H1 (cell line): ENCODE results near the gene XPO5. TPM values are rescaled to one million over a fixed set of nuclear protein-coding genes. Genes with fewer than 3 reads are reported as not detected.

Experiments
- CTCF ChIA-PET: fragments of 300-600 bp; sonication (Branson Sonifier 250); formaldehyde crosslinking; loops from one replicate; lab custom pipeline; 2021; ENCODE audit not compliant: partially characterized antibody; lab: Charles Lee
- POLR2A ChIA-PET: fragments of 300-600 bp; sonication (Branson Sonifier 250); formaldehyde crosslinking; loops from one replicate; lab custom pipeline; 2021; ENCODE audit warnings: inconsistent platforms; ENCODE audit not compliant: partially characterized antibody; lab: Charles Lee
- DNase-seq, 2 experiments: peaks; one replicate each; pipeline versions ENCODE4 v3.0.0 to v3.0.0-alpha.2; 2010 to 2022; ENCODE audit warnings: low spot score in 2 of 2, low read depth in 1 of 2, mixed read lengths in 1 of 2
- FAIRE-seq: peaks from 2 replicates; lab custom pipeline; 2011; peaks lifted over from hg19 to GRCh38; lab: Jason Lieb, UNC
- H2AFZ ChIP-seq: 2 replicates; pipeline ENCODE4 v1.8.1; 2012; ENCODE audit warnings: low read length, inconsistent platforms
- H2AK5ac ChIP-seq: 2 replicates; pipeline ENCODE4 v1.6.1; 2013; ENCODE audit warnings: low read depth, low read length
- H2BK120ac ChIP-seq: replicated peaks from 2 replicates; pipeline ENCODE3; 2013; ENCODE audit warnings: low read depth, low read length, inconsistent platforms
- H2BK12ac ChIP-seq: 2 replicates; pipeline ENCODE4 v1.6.1; 2013; ENCODE audit warnings: low read depth, low read length
- H2BK15ac ChIP-seq: 2 replicates; pipeline ENCODE4 v1.6.1; 2013; ENCODE audit warnings: low read length
- H2BK20ac ChIP-seq: 2 replicates; pipeline ENCODE4 v1.6.1; 2013; ENCODE audit warnings: low read length
- H2BK5ac ChIP-seq: 2 replicates; pipeline ENCODE4 v1.6.1; 2013; ENCODE audit warnings: low read depth, low read length
- H3K14ac ChIP-seq: 2 replicates; pipeline ENCODE4 v1.6.1; 2013; ENCODE audit warnings: inconsistent platforms; ENCODE audit not compliant: insufficient read length
- H3K18ac ChIP-seq: 2 replicates; pipeline ENCODE4 v1.6.1; 2013; ENCODE audit warnings: low read length; ENCODE audit errors: extremely low read depth
- H3K23ac ChIP-seq: 2 replicates; pipeline ENCODE4 v1.6.1; 2013; ENCODE audit warnings: inconsistent platforms; ENCODE audit not compliant: insufficient read length
- H3K23me2 ChIP-seq: 2 replicates; pipeline ENCODE4 v1.6.1; 2013; ENCODE audit warnings: low read depth, low read length
- H3K27ac ChIP-seq: 2 replicates; pipeline ENCODE4 v1.6.1; 2011; ENCODE audit warnings: low read depth, low read length, inconsistent platforms
- H3K27me3 ChIP-seq, 4 experiments: replicated peaks in 1 of 4; 1 replicate in 1 of 4; 2 replicates in 3 of 4; pipeline versions ENCODE4 v1.6.1 to v1.8.1; 2011 to 2013; ENCODE audit warnings: low read length in 3 of 4, mild to moderate bottlenecking in 3 of 4, inconsistent platforms in 2 of 4, mixed read lengths in 2 of 4, moderate library complexity in 1 of 4; ENCODE audit not compliant: control insufficient read depth in 3 of 4, insufficient read depth in 3 of 4; ENCODE audit errors: extremely low read depth in 1 of 4
- H3K36me3 ChIP-seq, 4 experiments: 2 replicates each; pipeline versions ENCODE4 v1.6.1 to v1.8.1; 2011 to 2013; ENCODE audit warnings: mild to moderate bottlenecking in 4 of 4, low read length in 3 of 4, moderate library complexity in 2 of 4, control low read depth in 1 of 4, inconsistent platforms in 1 of 4; ENCODE audit not compliant: insufficient read depth in 4 of 4, control insufficient read depth in 2 of 4
- H3K4ac ChIP-seq: replicated peaks from 2 replicates; pipeline ENCODE3; 2013; ENCODE audit warnings: low read length, low read depth, mixed read lengths, inconsistent platforms; ENCODE audit not compliant: insufficient read length
- H3K4me1 ChIP-seq, 4 experiments: replicated peaks in 1 of 4; 1 replicate in 1 of 4; 2 replicates in 3 of 4; pipeline versions ENCODE4 v1.6.1 to v1.8.1; 2011 to 2013; ENCODE audit warnings: low read length in 3 of 4, inconsistent platforms in 2 of 4, mixed read lengths in 1 of 4; ENCODE audit not compliant: insufficient read depth in 4 of 4, control insufficient read depth in 3 of 4
- H3K4me2 ChIP-seq, 2 experiments: 2 replicates each; pipeline versions ENCODE4 v1.6.1 to v1.8.1; 2011 to 2013; ENCODE audit warnings: low read depth in 2 of 2, low read length in 2 of 2, control low read depth in 1 of 2, inconsistent platforms in 1 of 2, mild to moderate bottlenecking in 1 of 2; ENCODE audit not compliant: insufficient read depth in 1 of 2
- H3K4me3 ChIP-seq, 4 experiments: fragments of 200-600, 300-600 bp in 1 of 4; sonication (generic), shearing (Covaris generic), sonication (Bioruptor Twin) in 1 of 4; 2 replicates each; pipeline versions ENCODE4 v1.5.1 to v1.8.1; 2011 to 2016; ENCODE audit warnings: low read length in 4 of 4, low read depth in 3 of 4, control low read depth in 2 of 4, inconsistent platforms in 2 of 4, mild to moderate bottlenecking in 2 of 4, mixed read lengths in 1 of 4, moderate library complexity in 1 of 4; ENCODE audit not compliant: insufficient read depth in 2 of 4; ENCODE audit errors: extremely low read depth in 1 of 4
- H3K56ac ChIP-seq: replicated peaks from 2 replicates; pipeline ENCODE3; 2013; ENCODE audit warnings: low read depth, mild to moderate bottlenecking, mixed read lengths, low read length, inconsistent platforms; ENCODE audit not compliant: insufficient read length
- H3K79me1 ChIP-seq: 2 replicates; pipeline ENCODE4 v1.6.1; 2013; ENCODE audit warnings: low read depth, low read length, control low read depth
- H3K79me2 ChIP-seq, 2 experiments: 2 replicates each; pipeline versions ENCODE4 v1.6.1 to v1.8.1; 2012 to 2013; ENCODE audit warnings: low read length in 2 of 2, mild to moderate bottlenecking in 2 of 2, inconsistent platforms in 1 of 2; ENCODE audit not compliant: insufficient read depth in 2 of 2, control insufficient read depth in 1 of 2
- H3K9ac ChIP-seq, 4 experiments: replicated peaks in 1 of 4; 1 replicate in 1 of 4; 2 replicates in 3 of 4; pipeline versions ENCODE4 v1.6.1 to v1.8.1; 2011 to 2013; ENCODE audit warnings: low read depth in 3 of 4, low read length in 3 of 4, control low read depth in 2 of 4, mild to moderate bottlenecking in 2 of 4, moderate library complexity in 2 of 4, inconsistent platforms in 1 of 4; ENCODE audit errors: extremely low read depth in 1 of 4
- H3K9me3 ChIP-seq, 2 experiments: 2 replicates each; pipeline versions ENCODE4 v1.6.1 to v1.8.1; 2012 to 2013; ENCODE audit warnings: mild to moderate bottlenecking in 2 of 2, moderate library complexity in 2 of 2, control low read depth in 1 of 2, inconsistent platforms in 1 of 2, low read depth in 1 of 2, low read length in 1 of 2, mixed read lengths in 1 of 2; ENCODE audit not compliant: insufficient read depth in 2 of 2
- H4K20me1 ChIP-seq, 2 experiments: replicated peaks in 1 of 2; 2 replicates each; pipeline versions ENCODE3 to v1.8.1; 2011 to 2013; ENCODE audit warnings: inconsistent platforms in 2 of 2, low read length in 2 of 2, mild to moderate bottlenecking in 1 of 2; ENCODE audit not compliant: insufficient read depth in 2 of 2, control insufficient read depth in 1 of 2
- H4K5ac ChIP-seq: 2 replicates; pipeline ENCODE4 v1.6.1; 2013; ENCODE audit warnings: low read length, low read depth, mixed read lengths, inconsistent platforms; ENCODE audit not compliant: insufficient read length
- H4K8ac ChIP-seq: 2 replicates; pipeline ENCODE4 v1.8.0; 2013; ENCODE audit warnings: mild to moderate bottlenecking, moderate library complexity, low read length, inconsistent platforms; ENCODE audit not compliant: insufficient read depth; ENCODE audit errors: extremely low read depth
- H4K91ac ChIP-seq: replicated peaks from 2 replicates; pipeline ENCODE3; 2013; ENCODE audit warnings: low read length, mixed read lengths, inconsistent platforms; ENCODE audit not compliant: insufficient read length
- ASH2L ChIP-seq: fragments of 200-600, 300-600 bp; sonication (generic); IDR thresholded peaks from one replicate; pipeline ENCODE4 v1.7.1; 2017; ENCODE audit warnings: low read length
- KDM1A ChIP-seq: fragments of 200-600, 300-600 bp; sonication (generic); IDR thresholded peaks from 2 replicates; pipeline ENCODE4 v1.7.1; 2016; ENCODE audit warnings: mild to moderate bottlenecking, low read length, borderline replicate concordance
- KDM4A ChIP-seq: IDR thresholded peaks from one replicate; pipeline ENCODE4 v1.7.1; 2012; ENCODE audit warnings: low read depth, mild to moderate bottlenecking, moderate library complexity, low read length, inconsistent platforms; ENCODE audit not compliant: severe bottlenecking
- NRF1 ChIP-seq: IDR thresholded peaks from 2 replicates; pipeline ENCODE4 v1.6.1; 2011; ENCODE audit warnings: mild to moderate bottlenecking, low read depth, low read length, improper control_type of control experiment
- POLR2A ChIP-seq, 2 experiments: IDR thresholded peaks; 1 replicate in 1 of 2; 2 replicates in 1 of 2; pipeline ENCODE4 v1.6.1; 2011; ENCODE audit warnings: low read depth in 2 of 2, low read length in 2 of 2, mild to moderate bottlenecking in 2 of 2; ENCODE audit errors: control extremely low read depth in 1 of 2
- POU5F1 ChIP-seq: IDR thresholded peaks from 2 replicates; pipeline ENCODE4 v1.6.1; 2011; ENCODE audit warnings: low read depth, mild to moderate bottlenecking, low read length, moderate library complexity
- RFX5 ChIP-seq: IDR thresholded peaks from 2 replicates; pipeline ENCODE4 v1.6.1; 2011; ENCODE audit warnings: low read depth, low read length, improper control_type of control experiment, borderline replicate concordance
- RNF2 ChIP-seq: fragments of 200-900, 300-1000 bp; sonication (generic); IDR thresholded peaks from 2 replicates; pipeline ENCODE4 v1.7.1; 2016; ENCODE audit warnings: borderline replicate concordance, low read depth, mild to moderate bottlenecking, antibody characterized with exemption, low read length; ENCODE audit not compliant: poor library complexity, severe bottlenecking; ENCODE audit errors: missing control alignments
- ZNF274 ChIP-seq: IDR thresholded peaks from 2 replicates; pipeline ENCODE4 v1.7.0; 2012; ENCODE audit warnings: low read length, borderline replicate concordance; ENCODE audit errors: extremely low read depth
- WGBS, 2 experiments: shearing (Covaris generic) in 1 of 2; methylation state at CpG; one replicate each; pipeline versions ENCODE4 v1.1.6 to v1.1.7; 2013 to 2015; ENCODE audit warnings: low lambda C conversion rate in 2 of 2, mixed read lengths in 2 of 2, inconsistent platforms in 1 of 2, low coverage in 1 of 2, missing lambda C conversion rate in 1 of 2; ENCODE audit not compliant: insufficient replicate concordance in 2 of 2, insufficient coverage in 1 of 2, insufficient read length in 1 of 2; ENCODE audit errors: extremely low coverage in 1 of 2, missing lambda C conversion rate in 1 of 2; 5-methylcytosine and 5-hydroxymethylcytosine counted together
- polyA plus RNA-seq, 7 experiments: library from polyadenylated mRNA; depleted of rRNA in 3 of 7; stranded (reverse) in 5 of 7; unstranded in 2 of 7; fragments of >200 nt in 5 of 7; fragments of 200-250 nt in 2 of 7; gene quantifications; 1 replicate in 5 of 7; 2 replicates in 1 of 7; 4 replicates in 1 of 7; pipeline versions ENCODE4 v1.2.1 to v1.2.3, GENCODE V29; 2011 to 2013; ENCODE audit warnings: missing spikeins in 2 of 7, mixed read lengths in 2 of 7
- total RNA-seq: library from RNA; stranded (reverse); fragmentation: NEBNext Ultra II Directional; extraction: Animal tissue kit (Norgen Biotek cat#: 25700); gene quantifications from 2 replicates; pipeline ENCODE4 v1.2.1, GENCODE V29; 2021
- TF ChIP-seq, protein P1 (sequence below), 3 experiments: IDR thresholded peaks; 1 replicate in 2 of 3; 2 replicates in 1 of 3; pipeline versions ENCODE4 v1.5.1 to v1.6.1; 2011; ENCODE audit warnings: low read length in 3 of 3, mild to moderate bottlenecking in 3 of 3, inconsistent platforms in 2 of 3, low read depth in 1 of 3, moderate library complexity in 1 of 3; ENCODE audit not compliant: insufficient read depth in 1 of 3; ENCODE audit errors: control extremely low read depth in 1 of 3

Gene XPO5
- total and polyA plus RNA-seq, 2 of the 8 experiments (the other 6 are each of a cell fraction or from before 2014, with no cell fraction given), result 80.6 to 95.7 TPM

DNA sequence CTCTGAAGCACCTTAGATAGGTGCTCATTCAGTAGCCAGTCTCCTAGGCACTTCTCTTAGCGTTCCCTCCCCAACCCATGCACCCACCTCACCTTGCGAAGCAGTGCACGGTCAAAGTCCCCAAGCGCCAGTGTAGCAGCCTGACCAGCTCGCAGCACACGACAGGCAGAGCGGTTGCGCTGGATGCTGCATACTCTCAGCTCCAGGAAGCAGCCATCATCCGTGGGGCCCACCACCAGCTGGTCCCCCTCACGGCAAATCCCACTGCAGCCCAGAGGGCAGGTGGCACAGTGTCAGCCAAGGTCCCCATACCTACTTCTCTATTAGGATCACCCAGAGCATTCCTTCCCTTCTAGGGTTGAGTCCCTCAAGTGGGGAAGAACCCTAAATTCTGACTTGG, 46.7 kb upstream of the XPO5 start:
- CTCF ChIA-PET, result interaction anchor here (1.0 to 4.0 kb wide), 3 partner anchors 9 to 456 kb away, joined by 3 to 23 read pairs (median 3); no protein-coding TSS in a partner anchor
- Histone ChIP-seq H2BK20ac (no peak overlapping the region), H3K23me2 (no peaks in the 10 kb centered on the region), H2BK5ac (no peak overlapping the region), H3K79me2 (peaks cover 0 to 8% of the 10 kb centered on the region in 2 experiments; a peak in 1 of 4 replicates), H4K91ac (no peak overlapping the region), H2BK15ac (no peak overlapping the region), H3K79me1 (peaks cover 8% of the 10 kb centered on the region), H3K23ac (no peak overlapping the region), H4K20me1 (peaks cover 8 to 11% of the 10 kb centered on the region in 2 experiments), H4K5ac (no peak overlapping the region), H3K4me2 (no peak overlapping the region), H2BK120ac (no peak overlapping the region), H2AK5ac (no peak overlapping the region), H2BK12ac (no peak overlapping the region), H3K56ac (no peak overlapping the region), H3K18ac (no peak overlapping the region), H3K27ac (no peak overlapping the region), H3K27me3 (no peaks in the 10 kb centered on the region), H3K4ac (no peak overlapping the region), H4K8ac (no peak overlapping the region), H2AFZ (no peak overlapping the region), H3K4me1 (no peaks in the 10 kb centered on the region), H3K4me3 (no peak overlapping the region), H3K9me3 (no peaks in the 10 kb centered on the region), H3K36me3 (peaks cover 36 to 71% (median 57%) of the 10 kb centered on the region in 4 experiments), H3K9ac (no peak overlapping the region), H3K14ac (no peak overlapping the region)
- FAIRE-seq (no peak), DNase-seq (no peak)
- TF ChIP-seq POLR2A (IDR thresholded peaks at IDR 0.05; ENCODE audit: control extremely low read depth in 1 of 2, low read depth in 2 of 2, low read length in 2 of 2) (no peak), RFX5 (no peak), NRF1 (no peak), POU5F1 (no peak), KDM4A (no peak), RNF2 (no peak), ZNF274 (no peak), ASH2L (no peak), KDM1A (no peak)
- TF ChIP-seq, protein P1, sequence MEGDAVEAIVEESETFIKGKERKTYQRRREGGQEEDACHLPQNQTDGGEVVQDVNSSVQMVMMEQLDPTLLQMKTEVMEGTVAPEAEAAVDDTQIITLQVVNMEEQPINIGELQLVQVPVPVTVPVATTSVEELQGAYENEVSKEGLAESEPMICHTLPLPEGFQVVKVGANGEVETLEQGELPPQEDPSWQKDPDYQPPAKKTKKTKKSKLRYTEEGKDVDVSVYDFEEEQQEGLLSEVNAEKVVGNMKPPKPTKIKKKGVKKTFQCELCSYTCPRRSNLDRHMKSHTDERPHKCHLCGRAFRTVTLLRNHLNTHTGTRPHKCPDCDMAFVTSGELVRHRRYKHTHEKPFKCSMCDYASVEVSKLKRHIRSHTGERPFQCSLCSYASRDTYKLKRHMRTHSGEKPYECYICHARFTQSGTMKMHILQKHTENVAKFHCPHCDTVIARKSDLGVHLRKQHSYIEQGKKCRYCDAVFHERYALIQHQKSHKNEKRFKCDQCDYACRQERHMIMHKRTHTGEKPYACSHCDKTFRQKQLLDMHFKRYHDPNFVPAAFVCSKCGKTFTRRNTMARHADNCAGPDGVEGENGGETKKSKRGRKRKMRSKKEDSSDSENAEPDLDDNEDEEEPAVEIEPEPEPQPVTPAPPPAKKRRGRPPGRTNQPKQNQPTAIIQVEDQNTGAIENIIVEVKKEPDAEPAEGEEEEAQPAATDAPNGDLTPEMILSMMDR (IDR thresholded peaks at IDR 0.05; ENCODE audit: control extremely low read depth in 1 of 3, insufficient read depth in 1 of 3, low read depth in 1 of 3, low read length in 3 of 3), result no peak
- 96% methylated on average over 10 of the region's 10 CpGs; no CpG with 5 or more reads in 1 of the 2 experiments for WGBS, 2 experiments
- POLR2A ChIA-PET, result interaction anchor here (1.1 kb wide), 1 partner anchor 46 kb away, joined by 3 read pairs; no protein-coding TSS in a partner anchor
